Thyroid gland (tissue), 4 donors: ENCODE results near the gene CDK5RAP3.

ENCODE experiments used
- POLR2A ChIP-seq, 2 donors: fragments of 450-650 bp; IDR thresholded peaks; one replicate each; pipeline ENCODE4 v1.6.1; 2017; ENCODE audit warnings: antibody characterized with exemption in 2 of 2, mild to moderate bottlenecking in 2 of 2, moderate library complexity in 1 of 2
- TF ChIP-seq, protein P1 (sequence below), 6 experiments: fragments of 200-600 bp in 3 of 6; fragments of 450-650 bp in 3 of 6; sonication (generic) in 3 of 6; IDR thresholded peaks; one replicate each; pipeline ENCODE4 v1.5.1; 2016 to 2019; ENCODE audit warnings: antibody characterized with exemption in 6 of 6, mild to moderate bottlenecking in 2 of 6, inconsistent platforms in 1 of 6, moderate library complexity in 1 of 6

DNA sequence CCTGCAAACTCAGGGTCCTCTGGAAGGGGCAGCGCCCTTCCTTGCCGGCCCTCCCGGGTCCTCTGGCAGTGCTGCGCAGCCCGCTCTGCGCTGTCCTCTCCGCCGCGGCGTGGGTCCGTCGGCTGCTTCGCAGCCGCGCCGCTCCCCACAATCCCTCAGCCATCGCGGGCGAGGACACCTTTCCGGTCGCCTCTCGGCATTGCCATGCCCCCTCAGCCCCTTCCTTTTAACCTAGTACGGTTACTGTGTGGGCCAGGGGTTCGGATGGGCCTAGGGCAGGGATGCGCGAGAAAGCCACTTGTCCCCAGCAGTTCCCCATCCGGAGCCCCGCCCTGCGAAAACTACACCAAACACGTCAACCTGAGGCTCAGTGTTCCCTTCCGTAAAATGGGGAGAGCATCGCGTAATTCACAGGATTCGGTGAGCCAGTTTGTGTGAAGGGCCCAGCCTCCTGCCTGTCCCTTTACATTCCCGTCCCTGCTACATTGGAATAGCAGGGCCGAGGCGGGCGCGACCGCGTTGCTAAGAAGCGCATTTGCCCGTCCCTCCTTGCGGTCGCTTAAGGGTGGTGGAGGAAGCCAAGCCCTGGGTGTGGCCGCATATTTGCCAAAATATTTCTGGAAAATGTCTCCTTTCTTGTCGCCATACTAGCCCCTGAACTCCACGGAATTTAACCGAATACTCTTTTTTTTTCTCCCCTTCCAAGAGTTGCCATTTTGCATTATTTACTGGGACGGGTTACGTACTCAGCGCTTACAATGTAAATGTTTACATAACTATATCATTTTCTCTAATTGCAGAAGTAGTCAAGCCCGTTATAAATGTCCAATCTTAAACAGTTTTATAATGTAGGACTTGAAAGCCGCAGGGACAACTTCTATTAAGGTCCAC, 53.5 kb downstream of the CDK5RAP3 start:
- TF ChIP-seq, protein P1, sequence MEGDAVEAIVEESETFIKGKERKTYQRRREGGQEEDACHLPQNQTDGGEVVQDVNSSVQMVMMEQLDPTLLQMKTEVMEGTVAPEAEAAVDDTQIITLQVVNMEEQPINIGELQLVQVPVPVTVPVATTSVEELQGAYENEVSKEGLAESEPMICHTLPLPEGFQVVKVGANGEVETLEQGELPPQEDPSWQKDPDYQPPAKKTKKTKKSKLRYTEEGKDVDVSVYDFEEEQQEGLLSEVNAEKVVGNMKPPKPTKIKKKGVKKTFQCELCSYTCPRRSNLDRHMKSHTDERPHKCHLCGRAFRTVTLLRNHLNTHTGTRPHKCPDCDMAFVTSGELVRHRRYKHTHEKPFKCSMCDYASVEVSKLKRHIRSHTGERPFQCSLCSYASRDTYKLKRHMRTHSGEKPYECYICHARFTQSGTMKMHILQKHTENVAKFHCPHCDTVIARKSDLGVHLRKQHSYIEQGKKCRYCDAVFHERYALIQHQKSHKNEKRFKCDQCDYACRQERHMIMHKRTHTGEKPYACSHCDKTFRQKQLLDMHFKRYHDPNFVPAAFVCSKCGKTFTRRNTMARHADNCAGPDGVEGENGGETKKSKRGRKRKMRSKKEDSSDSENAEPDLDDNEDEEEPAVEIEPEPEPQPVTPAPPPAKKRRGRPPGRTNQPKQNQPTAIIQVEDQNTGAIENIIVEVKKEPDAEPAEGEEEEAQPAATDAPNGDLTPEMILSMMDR (IDR thresholded peaks at IDR 0.05): peak in 1 of 6 experiments; percentile 3
- no peak for TF ChIP-seq POLR2A (IDR thresholded peaks at IDR 0.05)
